Stimulated activated CD8-positive, alpha-beta memory T cell treated with anti-CD3 and anti-CD28 coated beads, Interleukin-2, amount 100 ng/mL, for 48 hours (primary cell): ENCODE data around the gene TAS2R60.
"Not testable (repeated sequence)": the region's sequence is repeated elsewhere in the genome, so short reads cannot be mapped to it uniquely, and the experiment has no call there.

Experiments used
- DNase-seq, 2 donors: peaks; one replicate each; pipeline ENCODE4 v3.0.0-alpha.2; 2020; ENCODE audit warnings: low read depth in 2 of 2

TAS2R60 gene, protein sequence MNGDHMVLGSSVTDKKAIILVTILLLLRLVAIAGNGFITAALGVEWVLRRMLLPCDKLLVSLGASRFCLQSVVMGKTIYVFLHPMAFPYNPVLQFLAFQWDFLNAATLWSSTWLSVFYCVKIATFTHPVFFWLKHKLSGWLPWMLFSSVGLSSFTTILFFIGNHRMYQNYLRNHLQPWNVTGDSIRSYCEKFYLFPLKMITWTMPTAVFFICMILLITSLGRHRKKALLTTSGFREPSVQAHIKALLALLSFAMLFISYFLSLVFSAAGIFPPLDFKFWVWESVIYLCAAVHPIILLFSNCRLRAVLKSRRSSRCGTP

DNA sequence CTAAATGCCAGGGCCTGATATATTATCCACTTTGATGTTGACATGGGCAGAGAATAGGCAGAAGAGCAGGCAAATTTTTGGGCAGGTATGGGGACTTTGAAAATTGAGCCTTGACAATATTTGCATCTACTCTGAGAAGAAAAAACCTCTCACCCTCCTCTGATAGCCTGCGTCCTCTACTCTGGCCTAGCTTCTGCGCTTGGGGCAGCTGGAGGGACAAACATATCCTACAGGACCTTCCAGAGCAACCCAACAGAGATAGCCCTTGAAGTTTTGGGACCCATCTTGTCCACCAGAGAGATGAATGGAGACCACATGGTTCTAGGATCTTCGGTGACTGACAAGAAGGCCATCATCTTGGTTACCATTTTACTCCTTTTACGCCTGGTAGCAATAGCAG, at the start of gene TAS2R60:
Gene TAS2R60, plus strand, starts transcription at position 301 of the 400 bp plus-strand sequence. Its CDS starts 0 bp downstream, at position 301.
- no peak for DNase-seq

DNA sequence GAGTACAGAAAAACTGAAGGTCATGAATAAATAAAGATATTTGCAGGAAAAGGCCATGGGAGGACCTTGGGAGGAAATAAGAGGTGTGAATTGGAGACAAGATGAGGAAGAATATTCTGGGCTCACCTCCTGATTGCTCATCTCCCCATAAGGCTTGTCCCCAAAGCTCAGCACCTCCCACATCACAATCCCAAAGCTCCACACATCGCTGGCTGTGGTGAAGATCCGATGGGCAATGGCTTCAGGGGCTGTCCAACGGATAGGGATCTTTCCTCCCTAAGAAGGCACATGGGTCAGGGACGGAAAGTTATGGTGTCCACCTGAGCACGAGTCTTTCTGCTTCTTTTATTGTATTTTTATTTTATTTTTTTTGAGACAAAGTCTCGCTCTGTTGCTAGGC, 49.2 kb upstream of the TAS2R60 start:
- no peak for DNase-seq

DNA sequence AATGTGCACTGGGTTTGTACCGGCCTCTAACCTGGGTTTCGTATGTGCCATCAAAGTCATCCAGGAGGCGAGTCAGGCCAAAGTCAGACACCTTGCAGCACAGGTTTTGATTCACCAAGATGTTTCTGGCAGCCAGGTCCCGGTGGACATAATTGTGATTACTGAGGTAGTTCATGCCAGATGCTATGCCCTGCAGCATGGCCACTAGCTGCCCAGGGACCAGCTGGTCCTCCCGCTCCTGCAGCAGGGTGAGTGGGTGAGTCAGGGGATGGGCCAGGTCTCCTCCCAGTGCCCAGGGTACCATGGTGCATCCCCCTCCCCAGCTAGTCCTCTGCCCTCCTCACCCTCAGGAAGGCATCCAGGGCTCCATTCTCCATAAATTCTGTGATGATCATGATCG, 48.5 kb upstream of the TAS2R60 start:
- no peak for DNase-seq

DNA sequence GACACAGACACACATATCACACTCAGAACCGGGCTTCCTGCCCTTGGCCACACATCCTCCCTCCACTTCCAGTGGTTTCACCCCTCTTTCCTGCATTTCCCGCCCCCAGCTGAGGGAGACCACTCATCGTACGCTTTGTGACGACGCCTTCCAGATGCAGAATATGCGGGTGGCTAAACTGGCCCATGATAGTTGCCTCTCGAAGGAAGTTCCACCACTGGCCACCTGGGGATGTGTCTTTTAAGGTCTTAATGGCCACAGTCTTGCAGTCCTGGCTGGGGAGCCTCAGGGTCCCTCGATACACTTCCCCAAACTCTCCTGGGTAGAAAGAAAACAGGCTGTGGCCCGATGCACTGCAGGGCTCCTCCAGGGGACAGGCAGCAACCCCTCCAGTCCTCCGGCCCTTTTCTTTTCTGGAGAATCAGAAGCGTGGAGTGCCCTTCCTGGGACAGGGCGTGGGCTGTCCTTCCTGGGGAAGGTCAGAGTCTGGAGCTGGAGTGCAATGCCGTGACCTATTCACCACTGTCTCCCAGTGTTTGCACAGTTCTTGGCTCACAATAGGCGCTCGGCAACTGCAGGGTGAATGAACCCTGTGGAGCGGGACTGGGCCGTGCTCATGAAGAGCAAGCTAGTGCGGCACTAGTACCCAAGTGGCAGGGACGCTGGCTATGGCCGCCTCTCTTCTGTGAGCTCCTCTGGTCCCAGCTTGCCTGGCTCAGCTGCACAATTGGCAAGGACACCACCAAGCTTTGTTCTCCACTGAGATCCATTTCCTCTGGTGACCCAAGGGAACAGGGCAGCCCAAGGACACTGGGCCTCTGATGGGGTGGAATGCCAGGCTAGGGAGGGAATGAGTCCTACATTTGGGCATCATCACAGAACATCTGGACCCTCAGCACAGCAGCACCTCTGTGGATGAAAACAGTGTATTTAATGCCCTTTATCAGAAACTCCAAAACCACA, 47.8 kb upstream of the TAS2R60 start:
- no peak for DNase-seq

DNA sequence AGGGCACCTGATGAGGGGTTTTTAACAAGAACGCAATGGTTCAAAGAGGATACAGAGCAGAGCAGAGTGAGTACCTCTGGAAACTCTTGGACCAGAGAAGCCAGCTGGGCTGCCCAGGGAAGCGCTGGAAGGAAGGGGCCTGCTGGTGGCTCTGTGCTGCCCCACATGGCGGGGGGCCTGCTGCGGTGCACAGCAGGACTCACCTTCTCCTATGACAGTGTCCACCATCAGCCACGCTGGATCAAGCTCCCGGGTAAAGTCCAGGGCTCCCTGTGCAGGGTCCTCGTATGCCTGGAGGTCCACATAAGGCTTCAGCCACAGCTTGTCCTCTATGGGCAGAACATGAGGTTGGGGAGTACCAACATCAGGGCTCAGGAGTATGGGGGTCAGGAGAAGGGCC, 47.1 kb upstream of the TAS2R60 start:
- no peak for DNase-seq

DNA sequence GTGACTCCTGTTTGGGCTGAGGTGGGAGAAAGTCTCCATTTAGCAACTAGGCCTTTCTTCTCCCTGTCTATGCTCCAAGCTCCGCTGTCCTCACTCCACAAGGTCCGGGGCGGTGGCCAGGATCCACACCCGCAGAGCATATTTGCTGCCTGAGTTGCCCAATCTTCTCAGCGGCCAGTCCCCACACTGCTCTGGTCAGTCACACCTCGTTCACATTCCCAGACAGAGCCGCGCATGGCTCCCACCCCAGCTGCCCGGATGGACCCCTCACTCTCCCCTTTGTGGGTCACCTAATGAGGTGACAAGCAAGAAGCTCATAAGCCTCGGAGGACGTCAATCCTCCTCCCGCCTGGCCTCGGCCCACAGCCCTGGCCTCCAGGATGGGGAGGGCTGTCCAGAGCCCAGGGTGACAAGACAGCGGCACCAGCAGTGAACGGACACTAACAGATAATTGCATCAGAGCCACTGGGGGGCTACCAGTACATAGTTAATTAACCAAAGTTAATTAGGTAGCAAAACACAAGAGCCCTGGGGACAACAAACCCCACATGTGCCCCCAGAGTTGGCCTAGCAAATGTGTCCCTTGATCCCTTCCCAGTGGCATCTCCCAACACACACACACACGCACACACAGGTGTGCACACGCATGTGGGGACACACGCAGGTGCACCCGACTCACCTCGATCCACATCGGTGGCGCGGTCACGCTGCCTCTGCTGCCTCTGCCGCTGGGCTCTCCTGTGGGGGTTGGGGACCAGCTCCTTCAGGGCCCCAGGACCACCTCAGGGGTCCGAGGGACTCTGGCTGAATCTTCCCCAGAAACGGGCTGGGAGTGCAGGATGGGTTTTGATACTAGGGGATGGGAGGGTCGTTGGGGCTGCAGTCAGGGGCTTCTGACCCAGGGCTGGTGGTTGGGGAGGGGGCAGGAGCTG, 46.4 kb upstream of the TAS2R60 start:
- DNase-seq, result no peak

DNA sequence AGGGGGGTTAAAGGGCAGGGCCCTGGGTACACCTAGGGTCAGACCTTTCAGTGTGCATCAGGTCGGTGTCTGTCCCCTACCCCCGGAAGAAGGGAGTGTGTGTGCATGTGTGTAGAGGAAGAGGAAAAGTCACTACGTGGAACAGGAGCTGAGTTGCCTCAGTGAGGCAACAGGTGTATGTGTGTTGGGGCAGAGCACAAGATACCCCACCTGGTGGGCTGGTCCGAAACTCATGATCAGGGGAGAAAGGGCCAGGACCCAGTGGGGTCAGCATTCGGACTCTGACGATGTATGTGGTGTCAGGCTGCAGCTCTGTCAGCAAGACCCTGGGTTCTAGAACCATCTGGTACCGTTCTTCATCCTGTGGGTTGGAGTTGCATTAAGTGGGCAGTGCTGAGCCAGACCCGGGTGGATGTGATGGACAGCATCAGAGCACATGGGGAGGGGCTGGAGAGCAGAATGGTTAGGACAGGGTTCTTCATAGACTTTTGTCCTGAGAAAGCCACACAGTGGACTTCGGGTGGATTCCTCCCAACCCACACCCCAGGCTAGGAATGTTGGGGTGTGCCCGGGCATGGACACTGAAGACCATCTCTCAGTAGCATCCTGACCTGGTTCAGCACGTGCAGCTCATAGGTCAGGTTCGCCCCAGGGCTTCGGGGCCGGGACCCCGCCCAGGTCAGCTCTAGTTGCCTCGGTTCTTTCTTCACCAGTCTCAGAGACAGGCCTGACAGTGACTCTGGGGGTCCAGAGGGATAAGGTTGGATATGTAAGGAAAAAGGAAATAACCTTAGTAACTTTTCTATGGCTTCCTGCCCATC, 45.3 kb upstream of the TAS2R60 start:
- DNase-seq, result no peak

DNA sequence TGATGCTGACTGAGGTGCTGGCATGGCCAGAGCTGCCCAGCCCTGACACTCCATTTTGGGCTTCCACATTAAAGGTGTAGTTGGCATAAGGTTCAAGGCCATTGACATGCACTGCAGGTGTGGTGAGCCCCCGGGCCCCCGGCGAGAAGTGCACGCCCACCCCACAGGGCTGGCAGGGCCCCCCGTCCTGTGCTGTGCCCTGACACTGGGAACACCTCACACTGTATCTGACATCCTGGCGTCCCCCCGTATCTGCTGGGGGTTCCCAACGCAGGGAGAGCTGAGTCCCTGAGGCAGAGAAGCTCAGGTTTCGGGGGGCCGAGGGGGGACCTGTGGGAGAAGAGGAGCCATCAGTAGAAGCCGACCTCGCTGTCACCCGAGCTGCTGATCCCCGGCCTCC, 44.6 kb upstream of the TAS2R60 start:
- no peak for DNase-seq

DNA sequence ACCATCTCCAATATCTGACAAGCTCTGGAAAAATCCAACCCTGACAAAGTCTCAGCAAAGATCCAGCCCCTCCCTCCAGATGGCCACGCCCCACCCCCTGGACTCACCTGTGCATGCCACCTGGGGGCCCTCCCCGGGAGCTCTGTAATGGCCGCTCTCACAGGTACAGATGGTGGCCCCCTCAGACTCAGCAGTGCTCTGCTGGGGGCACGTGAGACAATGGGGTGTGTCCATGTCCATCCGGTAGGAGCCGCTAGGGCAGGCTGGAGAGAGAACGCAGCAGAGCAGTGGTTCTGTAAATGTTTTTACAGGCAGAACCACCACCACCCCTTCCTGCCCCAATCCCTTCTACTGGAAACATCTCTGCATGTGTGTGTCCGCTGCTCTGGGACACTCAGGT, 44.1 kb upstream of the TAS2R60 start:
- no peak for DNase-seq

DNA sequence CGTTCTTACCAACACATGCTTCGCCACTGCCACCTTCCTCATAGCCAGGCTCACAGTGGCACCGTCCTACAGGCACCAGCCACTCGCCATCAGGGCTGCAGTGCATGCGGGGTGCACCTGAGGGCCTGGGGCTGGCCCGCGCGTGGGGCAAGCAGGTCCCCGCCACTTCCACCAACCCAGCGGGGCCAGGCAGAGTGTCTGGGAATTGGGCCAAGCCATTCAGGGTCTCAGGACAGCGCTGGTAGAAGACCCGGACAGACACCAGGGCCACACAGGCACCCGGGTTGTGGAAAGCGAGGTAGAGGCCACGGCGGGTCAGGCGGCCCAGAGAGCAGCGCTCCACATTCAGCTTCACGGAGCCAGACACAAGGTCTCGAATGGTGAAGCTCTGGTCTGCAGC, 43.6 kb upstream of the TAS2R60 start:
- no peak for DNase-seq

DNA sequence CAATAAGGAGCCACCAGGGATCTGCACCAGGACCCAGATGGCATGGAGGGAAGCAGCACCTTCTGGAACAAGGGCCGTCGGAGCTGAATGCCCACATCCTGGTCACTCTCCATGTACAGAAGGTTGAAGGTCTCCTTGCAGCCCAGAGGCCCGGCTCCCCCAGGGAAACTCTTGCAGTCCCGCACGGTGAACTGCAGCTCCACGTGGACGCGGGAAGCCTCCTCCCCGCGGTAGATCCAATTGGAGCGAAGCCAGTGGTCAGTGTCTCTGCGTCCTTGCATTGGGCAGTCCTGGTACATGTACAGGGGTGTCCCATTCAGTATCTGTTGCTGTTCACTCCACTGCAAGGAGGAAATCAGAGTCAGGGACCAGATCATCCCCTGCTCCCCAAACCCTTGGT, 42.0 kb upstream of the TAS2R60 start:
- no peak for DNase-seq

DNA sequence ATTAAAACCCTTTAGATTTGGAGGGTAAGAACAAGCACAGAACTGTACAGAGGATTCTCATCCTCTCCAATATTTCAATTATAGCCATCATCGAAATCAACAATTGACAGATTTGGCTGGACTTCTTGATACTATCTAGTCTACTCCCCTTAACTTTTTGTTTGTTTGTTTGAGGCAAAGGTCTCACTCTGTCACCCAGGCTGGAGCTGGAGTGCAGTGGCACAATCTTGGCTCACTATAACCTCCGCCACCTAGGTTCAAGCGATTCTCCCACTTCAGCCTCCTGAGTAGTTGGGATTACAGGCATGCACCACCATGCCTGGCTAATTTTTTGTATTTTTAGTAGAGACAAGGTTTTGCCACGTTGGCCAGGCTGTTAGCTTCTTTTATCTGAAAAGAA, 41.0 kb upstream of the TAS2R60 start:
- DNase-seq, result not testable (repeated sequence)

DNA sequence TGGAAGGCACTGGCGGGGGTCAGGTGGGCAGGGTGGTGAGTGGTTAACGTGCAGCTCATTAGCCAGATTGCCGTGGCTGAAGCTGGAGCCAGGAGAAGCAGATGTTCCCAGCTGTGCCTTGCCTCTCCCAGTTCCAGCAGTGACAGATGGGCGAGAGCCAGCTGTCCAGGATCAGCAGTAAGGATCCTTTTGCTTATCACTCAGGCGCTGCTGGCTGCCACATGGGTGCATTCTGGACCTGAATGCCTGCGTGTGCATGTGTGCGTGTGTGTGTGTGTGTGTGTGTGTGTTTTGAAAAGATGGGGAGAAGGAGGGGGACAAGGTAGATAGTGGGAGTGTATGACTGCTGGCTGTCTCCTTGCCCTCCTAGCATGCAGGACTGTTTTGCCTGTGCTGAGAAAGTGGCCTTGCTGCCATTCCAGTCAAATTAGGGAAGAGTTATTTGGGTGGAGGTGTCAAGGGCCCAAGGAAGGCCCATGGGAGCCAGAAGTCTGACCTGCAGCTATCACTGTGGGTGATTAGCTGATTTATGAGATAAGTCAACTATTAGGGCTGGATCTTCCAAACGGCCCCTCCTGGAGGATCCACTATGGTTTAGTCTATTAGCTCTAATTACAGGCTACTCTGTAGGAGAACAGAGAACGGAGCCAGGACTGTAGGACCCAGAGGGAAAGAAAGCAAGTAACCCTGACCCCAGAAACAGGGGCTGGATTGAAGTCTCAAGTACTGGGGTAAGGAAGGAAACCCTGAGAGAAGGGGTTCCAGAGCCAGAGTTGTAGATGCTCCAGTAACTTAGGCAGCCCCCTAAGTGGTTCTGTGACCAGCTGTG, 37.9 kb upstream of the TAS2R60 start:
- DNase-seq, result no peak

DNA sequence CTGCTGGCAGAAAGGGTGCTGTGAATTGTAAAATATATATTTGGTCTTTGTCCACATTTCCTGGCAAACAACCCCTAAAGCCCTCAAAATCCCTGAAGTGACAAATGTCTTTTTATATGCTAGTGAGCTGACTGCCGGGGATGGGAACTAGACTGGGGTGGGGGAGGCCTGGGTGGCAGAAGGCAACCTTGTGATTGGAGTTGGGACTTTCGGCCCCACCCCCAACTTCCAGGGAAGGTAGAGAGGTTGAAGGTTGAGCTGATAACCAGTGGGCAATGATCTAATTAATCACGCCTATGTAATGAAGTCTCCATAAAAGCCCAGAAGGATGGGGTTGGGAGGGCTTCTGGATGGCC, 37.3 kb upstream of the TAS2R60 start:
- no peak for DNase-seq

DNA sequence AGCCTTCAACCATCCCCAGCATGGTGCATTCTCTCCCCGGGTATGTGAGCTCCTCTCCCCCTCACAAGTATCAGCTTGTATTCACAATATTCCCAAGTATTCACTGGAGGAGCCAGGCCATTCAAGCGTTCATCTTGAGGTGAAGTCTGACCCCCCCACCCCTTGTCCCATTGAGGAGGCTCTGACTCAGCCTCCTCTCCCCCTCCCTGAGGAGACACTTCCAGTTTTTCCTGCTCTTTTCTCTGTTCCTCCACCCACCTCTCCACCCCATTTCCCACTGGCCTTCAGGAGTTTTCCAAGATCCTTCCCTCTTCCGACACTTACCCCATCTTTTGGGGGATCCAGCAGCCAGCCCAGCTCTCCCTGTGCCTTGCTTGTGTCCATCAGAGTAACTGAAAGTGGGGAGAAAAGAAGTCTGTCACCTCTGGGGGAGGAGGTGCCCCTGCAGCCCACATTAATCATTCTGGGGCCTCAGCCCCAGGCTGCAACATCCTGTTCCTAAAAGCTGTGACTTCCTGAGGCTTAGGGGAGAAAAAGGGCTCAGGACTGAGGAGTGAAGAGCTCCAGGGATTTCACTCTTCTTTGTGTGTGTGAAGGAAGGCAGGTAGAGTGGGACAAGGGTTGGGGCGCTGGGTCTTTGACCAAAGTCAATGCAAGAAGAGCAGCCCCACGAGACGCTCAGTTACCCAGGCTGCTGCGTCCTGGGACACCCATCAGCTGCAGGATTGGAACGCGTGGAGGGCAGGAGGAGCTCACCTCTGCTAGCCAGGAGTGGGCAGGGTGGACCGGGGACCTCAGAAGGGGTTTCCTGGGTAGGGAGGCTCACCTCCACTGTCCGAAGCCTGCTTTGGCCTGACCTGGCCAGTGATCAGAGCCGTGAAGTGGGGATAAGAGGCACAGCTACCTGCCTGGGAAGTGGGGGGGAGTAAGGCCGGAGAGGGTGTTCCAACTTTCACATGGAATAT, 35.7 kb upstream of the TAS2R60 start:
- no peak for DNase-seq

DNA sequence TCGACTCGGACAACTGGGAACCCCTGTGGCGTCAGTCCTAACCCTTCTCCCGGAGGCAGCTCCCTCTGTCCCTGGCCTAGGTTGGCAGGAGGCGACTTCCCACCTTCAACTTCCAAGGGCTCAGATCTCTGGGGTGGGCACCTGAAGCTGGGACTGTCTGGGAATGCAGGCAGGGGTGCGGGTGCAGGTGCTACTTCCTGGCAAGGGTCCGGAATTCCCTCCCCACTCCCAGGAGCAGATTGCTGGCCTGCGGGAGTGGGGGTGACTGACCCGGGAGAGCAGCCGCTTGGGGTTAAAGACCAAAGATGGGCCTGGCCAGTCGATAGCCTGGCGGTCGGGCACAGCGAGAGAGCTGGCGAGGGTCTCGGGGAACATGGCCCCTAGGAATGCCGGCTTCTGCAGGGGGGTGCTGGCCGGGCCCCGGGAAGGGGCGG, 35.0 kb upstream of the TAS2R60 start:
- DNase-seq, result no peak

DNA sequence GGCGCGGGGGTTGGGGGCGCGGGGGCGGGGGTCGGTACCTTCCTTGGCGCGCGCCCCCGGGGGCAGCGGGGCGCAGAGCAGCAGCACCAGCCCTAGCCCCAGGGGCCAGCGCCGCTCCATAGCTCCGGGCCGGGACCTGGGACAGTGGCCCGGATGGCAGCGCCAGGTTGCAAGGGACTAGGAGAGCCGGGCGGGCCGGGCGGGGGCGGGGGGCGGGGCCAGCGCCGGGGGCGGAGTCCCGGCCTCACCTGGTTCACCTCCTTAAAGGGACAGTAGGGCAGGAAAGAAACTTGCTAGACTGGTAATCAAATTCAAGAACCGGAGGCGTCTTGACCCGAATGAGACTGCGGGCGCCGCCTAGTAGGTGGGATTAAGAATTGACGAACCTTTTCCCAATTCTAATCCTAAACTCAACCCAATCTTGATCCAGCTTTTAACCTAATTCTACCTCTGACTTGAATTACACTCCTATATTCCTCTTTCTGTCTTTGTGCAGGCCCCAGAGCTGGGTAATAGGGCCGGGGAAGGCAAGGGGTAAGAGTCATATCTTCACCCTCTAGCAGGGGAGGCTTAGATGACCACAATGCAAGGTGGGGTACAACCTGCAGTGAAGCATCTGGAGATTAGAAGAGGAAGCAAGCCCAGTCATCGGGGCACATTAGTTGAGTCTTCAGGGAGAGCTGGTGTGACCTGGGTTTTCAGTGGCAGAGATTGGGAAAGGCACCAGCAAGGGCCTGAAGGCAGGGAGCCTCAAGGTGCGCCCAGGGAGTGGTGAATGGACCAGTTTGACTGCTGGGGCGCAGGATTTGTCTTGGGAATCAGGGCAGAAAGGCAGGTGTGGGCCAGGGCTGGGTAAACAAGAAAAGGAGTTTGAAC, 34.3 kb upstream of the TAS2R60 start, which contains the start of gene EPHA1:
Gene EPHA1, minus strand, starts transcription at position 171 of the 876 bp plus-strand sequence. Its CDS starts 51 bp downstream, at position 120.
- peak in 1 of 2 donors; percentile 15 for DNase-seq

DNA sequence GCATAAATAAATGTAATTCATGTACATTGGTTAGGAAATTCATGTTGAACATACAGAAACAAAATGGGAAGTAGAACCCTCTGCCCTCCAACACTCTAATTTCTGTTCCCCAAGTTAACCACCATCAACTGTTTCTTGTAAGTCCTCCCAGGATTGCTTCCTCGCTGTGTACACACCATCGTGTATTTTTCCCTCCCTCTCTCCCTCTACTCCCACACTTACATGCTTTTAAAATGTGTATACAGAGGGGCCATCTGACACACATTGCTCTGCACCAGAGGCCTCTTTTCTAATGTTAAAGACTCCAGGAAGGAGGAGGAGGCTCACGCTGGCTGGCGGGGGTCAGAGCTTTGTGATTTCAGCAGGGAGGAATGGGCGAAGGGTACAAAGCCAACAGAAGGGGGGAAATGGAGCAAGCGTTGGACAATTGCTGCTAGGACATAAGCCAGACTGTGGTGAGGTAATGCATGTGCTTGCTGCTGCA, 32.7 kb upstream of the TAS2R60 start:
- DNase-seq, result no peak
